Vagina (tissue), 2 donors: Measurements from ENCODE around the gene RBM42. TPM values are rescaled to one million over a fixed set of nuclear protein-coding genes. Genes with fewer than 3 reads are reported as not detected.
"Not testable (repeated sequence)": the region's sequence is repeated elsewhere in the genome, so short reads cannot be mapped to it uniquely, and the experiment has no call there.

ENCODE experiments used
- DNase-seq, 2 donors: peaks; one replicate each; pipeline ENCODE4 v3.0.0-alpha.2; 2017; ENCODE audit errors: extremely low spot score in 2 of 2
- H3K27ac ChIP-seq: fragments of 200-600 bp; sonication (generic); one replicate; pipeline ENCODE4 v1.5.1; 2019
- H3K27me3 ChIP-seq: fragments of 200-600 bp; sonication (generic); one replicate; pipeline ENCODE4 v1.5.1; 2019
- H3K36me3 ChIP-seq, 2 donors: fragments of 200-600 bp; sonication (generic); one replicate each; pipeline ENCODE4 v1.5.1; 2017 to 2019
- H3K4me1 ChIP-seq: fragments of 200-600 bp; sonication (generic); one replicate; pipeline ENCODE4 v1.5.1; 2019
- H3K4me3 ChIP-seq, 2 donors: fragments of 200-600 bp; sonication (generic); 1 replicate in 1 of 2; 2 replicates in 1 of 2; pipeline ENCODE4 v1.5.1; 2016 to 2019
- H3K9me3 ChIP-seq: fragments of 200-600 bp; sonication (generic); one replicate; pipeline ENCODE4 v1.5.1; 2019
- CTCF ChIP-seq, 3 experiments: fragments of 450-650 bp in 2 of 3; fragments of 200-600 bp in 1 of 3; sonication (generic) in 1 of 3; IDR thresholded peaks; one replicate each; pipeline ENCODE4 v1.5.1; 2017 to 2019; ENCODE audit warnings: antibody characterized with exemption in 3 of 3, mild to moderate bottlenecking in 2 of 3, moderate library complexity in 2 of 3
- POLR2A ChIP-seq, 2 donors: fragments of 450-650 bp; IDR thresholded peaks; one replicate each; pipeline ENCODE4 v1.6.1; 2017; ENCODE audit warnings: antibody characterized with exemption in 2 of 2, mild to moderate bottlenecking in 2 of 2, moderate library complexity in 2 of 2
- POLR2AphosphoS5 ChIP-seq, 2 donors: sonication (generic); formaldehyde crosslinking; IDR thresholded peaks; one replicate each; pipeline ENCODE4 v1.9.0; 2017; ENCODE audit warnings: antibody characterized with exemption in 2 of 2, mild to moderate bottlenecking in 2 of 2, low read depth in 1 of 2; ENCODE audit not compliant: insufficient read depth in 1 of 2
- intact Hi-C: fragments of 100-400 bp; cut with DNase I; formaldehyde crosslinking; loops from one replicate; pipeline ENCODE4 v1.15.1; 2023
- total RNA-seq: library from RNA; depleted of rRNA; stranded (reverse); fragments of >200 nt; gene quantifications from one replicate; pipeline ENCODE4 v1.2.3, GENCODE V29; 2016

The RBM42 gene
- total RNA-seq, 1 donor from 2014 or later, result 54.3 TPM

DNA sequence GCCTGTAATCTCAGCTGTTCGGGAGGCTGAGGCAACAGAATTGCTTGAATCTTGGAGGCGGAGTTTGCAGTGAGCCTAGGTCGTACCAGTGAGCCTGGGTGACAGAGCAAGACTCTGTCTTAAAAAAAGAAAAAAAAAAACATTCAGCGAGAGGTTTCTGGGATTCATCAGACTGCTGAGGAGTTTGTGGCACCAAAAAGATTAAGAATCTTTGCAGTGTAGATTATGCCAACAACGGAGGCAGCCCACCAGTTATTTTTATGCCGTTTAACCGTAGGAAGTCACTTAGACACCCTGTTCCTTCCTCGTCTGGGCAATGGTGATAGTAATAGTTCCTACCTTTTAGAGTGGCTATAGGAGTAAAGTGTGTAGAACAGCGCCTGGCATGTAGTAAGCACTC lies 21.7 kb downstream of the RBM42 start:
- Histone ChIP-seq H3K4me1 (peaks cover 35% of the 10 kb centered on the region), H3K36me3 (peaks cover 0 to 44% of the 10 kb centered on the region in 2 donors), H3K9me3 (no peaks in the 10 kb centered on the region), H3K27me3 (no peaks in the 10 kb centered on the region), H3K4me3 (no peak overlapping the region), H3K27ac (no peak overlapping the region)
- no peak for TF ChIP-seq POLR2AphosphoS5 (IDR thresholded peaks at IDR 0.05; ENCODE audit: insufficient read depth in 1 of 2, low read depth in 1 of 2)
- no peak for TF ChIP-seq CTCF (IDR thresholded peaks at IDR 0.05)
- no peak for TF ChIP-seq POLR2A (IDR thresholded peaks at IDR 0.05)
- no peak for DNase-seq
- intact Hi-C loops, result no loop called here

DNA sequence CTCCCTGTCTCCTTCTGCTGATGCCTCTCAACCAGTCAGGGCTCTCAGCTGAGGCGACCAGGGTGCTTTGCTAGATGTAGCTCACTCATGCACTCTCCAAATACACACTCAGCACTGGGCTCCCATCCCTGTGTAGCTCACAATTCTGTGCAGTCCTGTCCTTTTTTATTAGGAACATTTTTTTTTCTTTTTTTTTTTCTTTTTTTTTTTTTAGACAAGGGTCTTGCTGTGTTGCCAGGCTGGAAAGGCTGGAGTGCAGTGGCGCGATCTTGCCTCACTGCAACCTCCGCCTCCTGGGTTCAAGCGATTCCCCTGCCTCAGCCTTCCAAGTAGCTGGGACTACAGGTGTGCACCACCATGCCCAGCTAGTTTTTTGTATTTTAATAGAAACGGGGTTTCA lies 26.0 kb downstream of the RBM42 start:
- DNase-seq, H3K9me3 ChIP-seq, H3K4me3 ChIP-seq, H3K27ac ChIP-seq, intact Hi-C loops, H3K27me3 ChIP-seq, H3K4me1 ChIP-seq: not testable (repeated sequence)
- peaks cover 0 to 80% of the 10 kb centered on the region in 2 donors for H3K36me3 ChIP-seq

DNA sequence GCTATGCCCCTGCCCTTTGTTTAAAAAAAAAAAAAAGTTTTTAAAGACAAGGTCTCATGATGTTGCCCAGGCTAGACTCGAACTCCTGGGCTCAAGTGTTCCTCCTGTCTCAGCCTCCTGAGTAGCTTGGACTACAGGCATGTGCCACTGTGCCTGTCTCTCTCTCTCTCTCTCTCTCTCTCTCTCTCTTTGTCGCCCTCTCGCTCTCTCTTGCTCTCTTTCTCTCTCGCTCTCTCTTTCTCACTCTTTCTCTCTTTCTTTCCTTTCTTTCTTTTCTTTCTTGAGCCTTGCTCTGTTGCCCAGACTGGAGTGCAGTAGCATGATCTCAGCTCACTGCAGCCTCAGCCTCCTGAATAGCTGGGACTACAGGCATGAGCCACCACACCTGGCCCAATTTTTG lies 26.8 kb downstream of the RBM42 start:
- H3K4me3 ChIP-seq, result no peak overlapping the region
- peaks cover under 1% of the 10 kb centered on the region for H3K4me1 ChIP-seq
- H3K27ac ChIP-seq, result no peak overlapping the region
- TF ChIP-seq POLR2AphosphoS5 (IDR thresholded peaks at IDR 0.05; ENCODE audit: insufficient read depth in 1 of 2, low read depth in 1 of 2), result no peak
- no peak for TF ChIP-seq CTCF (IDR thresholded peaks at IDR 0.05)
- H3K27me3 ChIP-seq, result no peaks in the 10 kb centered on the region
- H3K36me3 ChIP-seq, result peaks cover 0 to 88% of the 10 kb centered on the region in 2 donors
- DNase-seq, result no peak
- intact Hi-C loops, result no loop called here
- no peaks in the 10 kb centered on the region for H3K9me3 ChIP-seq

GRCh38 chr19:35656700-35657099 lies 27.9 kb downstream of the RBM42 start:
- Histone ChIP-seq H3K27me3 (no peaks in the 10 kb centered on the region), H3K4me1 (no peaks in the 10 kb centered on the region), H3K27ac (no peak overlapping the region), H3K36me3 (peaks cover 0 to 80% of the 10 kb centered on the region in 2 donors), H3K9me3 (no peaks in the 10 kb centered on the region), H3K4me3 (no peak overlapping the region)
- no peak for DNase-seq
- TF ChIP-seq POLR2A (IDR thresholded peaks at IDR 0.05), result no peak
- TF ChIP-seq POLR2AphosphoS5 (IDR thresholded peaks at IDR 0.05; ENCODE audit: insufficient read depth in 1 of 2, low read depth in 1 of 2), result no peak
- TF ChIP-seq CTCF (IDR thresholded peaks at IDR 0.05), result no peak
- intact Hi-C loops, result no loop called here

GRCh38 chr19:35657904-35658700 lies 29.3 kb downstream of the RBM42 start:
- no peak overlapping the region for H3K27ac ChIP-seq
- TF ChIP-seq POLR2A (IDR thresholded peaks at IDR 0.05) (no peak), POLR2AphosphoS5 (IDR thresholded peaks at IDR 0.05; ENCODE audit: insufficient read depth in 1 of 2, low read depth in 1 of 2) (no peak), CTCF (IDR thresholded peaks at IDR 0.05) (no peak)
- H3K36me3 ChIP-seq, result peaks cover 0 to 68% of the 10 kb centered on the region in 2 donors
- H3K4me1 ChIP-seq, result no peaks in the 10 kb centered on the region
- intact Hi-C loops, result no loop called here
- no peaks in the 10 kb centered on the region for H3K27me3 ChIP-seq
- no peak overlapping the region for H3K4me3 ChIP-seq
- DNase-seq, result no peak
- no peaks in the 10 kb centered on the region for H3K9me3 ChIP-seq
